ENCODE data around the gene KCNIP4.

The KCNIP4 gene

GRCh38 chr4:21680326-21680898 is 268.2 kb downstream of the KCNIP4 start:
- no peak for DNase-seq

GRCh38 chr4:21678711-21679110 is 269.9 kb downstream of the KCNIP4 start:
- no peak for DNase-seq

GRCh38 chr4:21677173-21677572 is 271.4 kb downstream of the KCNIP4 start:
- DNase-seq = no peak

GRCh38 chr4:21664355-21664754 is 284.2 kb downstream of the KCNIP4 start:
- no peak for DNase-seq

GRCh38 chr4:21656832-21657231 is 291.7 kb downstream of the KCNIP4 start:
- no peak for DNase-seq

GRCh38 chr4:21655031-21655430 is 293.5 kb downstream of the KCNIP4 start:
- no peak for DNase-seq

GRCh38 chr4:21652508-21653231 is 295.9 kb downstream of the KCNIP4 start:
- no peak for DNase-seq

- DNase-seq = no peak
Observed at GRCh38 chr4:21649391-21650090, 299.0 kb downstream of the KCNIP4 start.

- DNase-seq = no peak
Observed at GRCh38 chr4:21645776-21646175, 302.8 kb downstream of the KCNIP4 start.

- DNase-seq = no peak
Observed at GRCh38 chr4:21641696-21642095, 306.9 kb downstream of the KCNIP4 start.

GRCh38 chr4:21638171-21638725 is 310.3 kb downstream of the KCNIP4 start:
- DNase-seq = no peak

GRCh38 chr4:21628916-21629610 is 319.5 kb downstream of the KCNIP4 start:
- DNase-seq = no peak

GRCh38 chr4:21628116-21628670 is 320.4 kb downstream of the KCNIP4 start:
- no peak for DNase-seq

- DNase-seq = no peak
Observed at GRCh38 chr4:21625447-21625846, 323.1 kb downstream of the KCNIP4 start.

GRCh38 chr4:21605006-21605405 is 343.6 kb downstream of the KCNIP4 start:
- no peak for DNase-seq

- DNase-seq = no peak
Observed at GRCh38 chr4:21596521-21596920, 352.1 kb downstream of the KCNIP4 start.

- DNase-seq = no peak
Observed at GRCh38 chr4:21593671-21594001, 354.9 kb downstream of the KCNIP4 start.

- DNase-seq = no peak
Observed at GRCh38 chr4:21592970-21593670, 355.5 kb downstream of the KCNIP4 start.

GRCh38 chr4:21577056-21577455 is 371.5 kb downstream of the KCNIP4 start:
- DNase-seq = no peak

GRCh38 chr4:21571100-21571499 is 377.5 kb downstream of the KCNIP4 start:
- no peak for DNase-seq

- DNase-seq = no peak
Observed at GRCh38 chr4:21569638-21570037, 378.9 kb downstream of the KCNIP4 start.

- no peak for DNase-seq
Observed at GRCh38 chr4:21555083-21555482, 393.5 kb downstream of the KCNIP4 start.

Measured in activated CD4-positive, CD25-positive, alpha-beta regulatory T cell (primary cell).